K562 (cell line): ENCODE measurements around the gene NR1D2. TPM values are rescaled to one million over a fixed set of nuclear protein-coding genes. Genes with fewer than 3 reads are reported as not detected.
A peak's percentile ranks its signal among the peaks of the same experiment; 100 is the strongest.

Experiments used
- ATAC-seq: fragments of 200-7000 bp; cut with Tn5 transposase; 3 replicates; pipeline ENCODE4 v1.9.1; 2020; ENCODE audit warnings: moderate library complexity
- BruUV-seq: library from RNA; stranded (reverse); fragments of 400-500 nt; replicated peaks from 2 replicates; lab custom pipeline; 2021; lab: Mats Ljungman, UMichigan
- CTCF ChIA-PET: fragments of 300-600 bp; formaldehyde crosslinking; extraction: SDS; loops from one replicate; lab custom pipeline; 2021; ENCODE audit warnings: low intra/inter-chr PET ratio; lab: Yijun Ruan, JAX
- POLR2A ChIA-PET: fragments of 300-600, 350-650 bp; sonication (Branson Sonifier 250); formaldehyde crosslinking; extraction: SDS; loops from one replicate; lab custom pipeline; 2021; ENCODE audit warnings: antibody characterized with exemption, inconsistent platforms; lab: Yijun Ruan, JAX
- DNase-seq, 4 experiments: peaks; one replicate each; pipeline versions ENCODE4 v3.0.0 to v3.0.0-alpha.2; 2011 to 2018; ENCODE audit warnings: low spot score in 3 of 4, mixed read lengths in 3 of 4; ENCODE audit errors: extremely low read depth in 1 of 4
- FAIRE-seq: peaks from 2 replicates; lab custom pipeline; 2011; peaks lifted over from hg19 to GRCh38; lab: Jason Lieb, UNC
- H2AFZ ChIP-seq: 2 replicates; pipeline ENCODE4 v1.6.0; 2011; ENCODE audit warnings: low read depth, low read length, control low read depth, inconsistent platforms
- H3K27ac ChIP-seq: fragments of 200-600 bp; 3 replicates; pipeline ENCODE4 v1.8.0; 2011; ENCODE audit warnings: low read depth, mild to moderate bottlenecking, control low read depth, inconsistent platforms, low read length, moderate library complexity, mixed read lengths; ENCODE audit errors: extremely low read depth
- H3K27me3 ChIP-seq, 2 experiments: fragments of 300-600 bp in 1 of 2; 2 replicates in 1 of 2; 3 replicates in 1 of 2; pipeline versions ENCODE4 v1.6.0 to v1.8.0; 2011; ENCODE audit warnings: inconsistent platforms in 2 of 2, low read length in 2 of 2, mild to moderate bottlenecking in 1 of 2, mixed read lengths in 1 of 2, moderate library complexity in 1 of 2; ENCODE audit not compliant: control insufficient read depth in 2 of 2, insufficient read depth in 2 of 2
- H3K36me3 ChIP-seq: fragments of 300-600 bp; 3 replicates; pipeline ENCODE4 v1.8.0; 2011; ENCODE audit warnings: mild to moderate bottlenecking, low read length, inconsistent platforms; ENCODE audit not compliant: control insufficient read depth, insufficient read depth
- H3K4me1 ChIP-seq, 2 experiments: fragments of 200-600 bp in 1 of 2; replicated peaks in 1 of 2; 2 replicates in 1 of 2; 3 replicates in 1 of 2; pipeline versions ENCODE4 v1.5.1 to v1.8.0; 2011; ENCODE audit warnings: inconsistent platforms in 2 of 2, low read length in 2 of 2, mild to moderate bottlenecking in 1 of 2, mixed read lengths in 1 of 2, moderate library complexity in 1 of 2; ENCODE audit not compliant: control insufficient read depth in 2 of 2, insufficient read depth in 2 of 2
- H3K4me2 ChIP-seq: 2 replicates; pipeline ENCODE4 v1.6.1; 2011; ENCODE audit warnings: low read length, control low read depth, inconsistent platforms, mixed read lengths; ENCODE audit not compliant: insufficient read depth
- H3K4me3 ChIP-seq: fragments of 200-600 bp; sonication (generic), shearing (Covaris generic); 2 replicates; pipeline ENCODE4 v1.5.1; 2016; ENCODE audit warnings: control low read depth, inconsistent platforms
- H3K79me2 ChIP-seq: fragments of 200-600 bp; 3 replicates; pipeline ENCODE4 v1.8.0; 2011; ENCODE audit warnings: low read length, inconsistent platforms; ENCODE audit not compliant: control insufficient read depth, insufficient read depth
- H3K9ac ChIP-seq, 2 experiments: 2 replicates each; pipeline versions ENCODE4 v1.6.0 to v1.6.1; 2011; ENCODE audit warnings: low read depth in 2 of 2, low read length in 2 of 2, control low read depth in 1 of 2, inconsistent platforms in 1 of 2, mild to moderate bottlenecking in 1 of 2, mixed read lengths in 1 of 2; ENCODE audit not compliant: insufficient read depth in 1 of 2
- H3K9me1 ChIP-seq: one replicate; pipeline ENCODE4 v1.6.0; 2011; ENCODE audit warnings: inconsistent platforms, mild to moderate bottlenecking, low read length, moderate library complexity; ENCODE audit not compliant: control insufficient read depth, insufficient read depth
- H3K9me3 ChIP-seq: replicated peaks from 2 replicates; pipeline ENCODE4 v1.5.1; 2011; ENCODE audit warnings: low read depth, low read length, inconsistent platforms; ENCODE audit not compliant: control insufficient read depth, insufficient read depth
- H4K20me1 ChIP-seq: replicated peaks from 2 replicates; pipeline ENCODE4 v1.6.1; 2011; ENCODE audit warnings: low read length, inconsistent platforms, mixed read lengths; ENCODE audit not compliant: control insufficient read depth, insufficient read depth
- CEBPB ChIP-seq: fragments of 450-650 bp; IDR thresholded peaks from 2 replicates; pipeline ENCODE4 v1.6.1; 2016; ENCODE audit warnings: missing genetic modification characterization, missing compliant biosample characterization
- CEBPG ChIP-seq, 3 experiments: fragments of 200-800 bp in 1 of 3; sonication (Bioruptor generic) in 1 of 3; sonication (generic) in 1 of 3; formaldehyde crosslinking in 1 of 3; IDR thresholded peaks in 2 of 3; conservative IDR thresholded peaks in 1 of 3; 2 replicates each; pipeline versions ENCODE4 v1.6.1 to v1.8.0; 2016 to 2022; ENCODE audit warnings: missing compliant biosample characterization in 2 of 3, missing genetic modification characterization in 2 of 3, mild to moderate bottlenecking in 1 of 3, missing genetic modification reagents in 1 of 3
- KLF6 ChIP-seq: fragments of 250-450 bp; sonication (Bioruptor Pico); IDR thresholded peaks from 2 replicates; pipeline ENCODE4 v1.4.0; 2020; ENCODE audit warnings: mild to moderate bottlenecking, moderate library complexity, borderline replicate concordance
- RFX5 ChIP-seq: IDR thresholded peaks from 2 replicates; pipeline ENCODE4 v1.6.1; 2011; ENCODE audit warnings: low read depth, mild to moderate bottlenecking, improper control_type of control experiment, low read length
- ZNF436 ChIP-seq: fragments of 250-450, 450-650 bp; sonication (Bioruptor Pico); formaldehyde crosslinking; IDR thresholded peaks from 2 replicates; pipeline ENCODE4 v1.7.0; 2020; ENCODE audit warnings: mild to moderate bottlenecking
- WGBS: fragments of 100-300 bp; shearing (Covaris generic); methylation state at CpG from one replicate; pipeline ENCODE4 v1.1.6; 2016; ENCODE audit warnings: low coverage, mixed read lengths; ENCODE audit not compliant: insufficient coverage; ENCODE audit errors: missing lambda C conversion rate; 5-methylcytosine and 5-hydroxymethylcytosine counted together
- in situ Hi-C: fragments of 300-500 bp; cut with MboI; formaldehyde crosslinking; loops from 4 replicates; pipeline ENCODE4 v1.15.0; 2018; ENCODE audit warnings: inconsistent platforms, mixed read lengths
- intact Hi-C: fragments of 100-400 bp; cut with micrococcal nuclease; formaldehyde crosslinking; loops from 2 replicates; pipeline ENCODE4 v1.14.2; 2022
- polyA plus RNA-seq, 8 experiments: library from polyadenylated mRNA; depleted of rRNA in 4 of 8; stranded (reverse) in 5 of 8; unstranded in 3 of 8; fragments of >200 nt; fragmentation: Nextera tagmentation in 2 of 8; fragmentation: Illumina TruSeq in 1 of 8; extraction: Ambion mirVana in 2 of 8; extraction: Trizol in 1 of 8; gene quantifications; 2 replicates each; pipeline versions ENCODE4 v1.2.1 to v1.2.3, GENCODE V29; 2011 to 2014; ENCODE audit warnings: inconsistent platforms in 1 of 8, missing spikeins in 1 of 8
- total RNA-seq, 7 experiments: library from RNA; depleted of rRNA in 6 of 7; stranded (reverse); fragments of >200 nt in 6 of 7; fragmentation: Illumina TruSeq in 2 of 7; extraction: Trizol in 2 of 7; gene quantifications; 2 replicates each; pipeline versions ENCODE4 v1.2.1 to v1.2.3, GENCODE V29; 2011 to 2021; ENCODE audit warnings: low replicate concordance in 1 of 7
- TF ChIP-seq, protein P1 (sequence below): fragments of 450-650 bp; formaldehyde crosslinking; IDR thresholded peaks from 2 replicates; pipeline ENCODE4 v1.4.0; 2022; ENCODE audit warnings: missing genetic modification characterization

NR1D2 gene
- total and polyA plus RNA-seq, 9 of the 15 experiments (the other 6 are each of a cell fraction or from before 2014, with no cell fraction given) = 1.2 to 5.5 (median 2.9) TPM

DNA sequence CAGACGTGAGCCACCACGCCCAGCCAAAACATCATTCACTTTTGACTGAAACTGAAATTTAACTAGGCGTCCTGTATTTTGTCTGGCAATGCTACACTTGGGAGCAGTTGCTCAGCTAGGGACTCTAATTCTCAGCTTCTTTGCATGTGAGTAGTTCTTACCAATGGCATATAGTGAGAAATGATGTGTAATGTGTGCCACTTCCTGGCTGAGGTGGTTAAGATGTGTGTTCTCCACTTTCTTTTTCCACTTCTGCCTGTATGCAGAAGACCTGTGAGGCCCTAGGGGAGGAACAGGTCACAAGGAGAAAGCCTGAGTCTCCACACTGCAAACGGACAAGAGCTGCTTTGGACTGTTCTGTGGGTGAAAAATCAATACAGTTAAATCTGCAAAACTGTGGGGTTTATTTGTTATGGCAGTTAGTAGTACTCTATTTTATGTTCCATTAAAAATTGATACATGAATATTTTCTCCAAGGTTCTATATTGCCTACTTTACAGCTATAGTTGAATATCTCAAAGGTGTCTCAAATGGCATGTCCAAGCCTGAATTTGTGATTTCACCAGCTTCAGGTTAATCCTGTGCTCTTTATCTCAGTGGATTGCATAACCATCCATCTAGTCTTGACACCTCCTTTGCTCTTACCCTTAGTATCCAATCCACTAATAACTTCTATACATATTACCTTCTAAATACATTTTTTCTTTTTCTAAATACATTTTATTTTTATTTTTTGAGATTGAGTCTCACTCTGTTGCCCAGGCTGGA is 59.3 kb downstream of the NR1D2 start:
- in situ Hi-C loops = no loop called here

More for the DNA sequence above, 59.3 kb downstream of the NR1D2 start:
- Histone ChIP-seq H3K4me2 (no peak overlapping the region), H2AFZ (no peak overlapping the region), H3K79me2 (no peaks in the 10 kb centered on the region), H3K9me3 (no peaks in the 10 kb centered on the region), H4K20me1 (no peaks in the 10 kb centered on the region), H3K36me3 (no peaks in the 10 kb centered on the region), H3K27ac (no peak overlapping the region), H3K4me1 (no peaks in the 10 kb centered on the region), H3K9ac (no peak overlapping the region), H3K9me1 (no peaks in the 10 kb centered on the region), H3K27me3 (peaks cover 10 to 13% of the 10 kb centered on the region in 2 experiments; a peak in 3 of 5 replicates), H3K4me3 (no peak overlapping the region)
- intact Hi-C loops = no loop called here
- DNase-seq (no peak), FAIRE-seq (no peak), ATAC-seq (no peak)
- 1% methylated on average over 4 of the region's 4 CpGs for WGBS
- ChIA-PET POLR2A (no interaction called here), CTCF (no interaction called here)
- no peak for TF ChIP-seq CEBPG (CRISPR knock-in tag; IDR thresholded peaks at IDR 0.05)
- 0 out of 4 replicates have a peak, but pooled peaks of 1 of the 2 experiments have one; percentile 15 for TF ChIP-seq CEBPG (tag; conservative IDR thresholded peaks at IDR 0.05 in 1 of 2, IDR thresholded peaks at IDR 0.05 in 1 of 2)
- no peak for TF ChIP-seq ZNF436 (CRISPR knock-in tag)
- TF ChIP-seq RFX5 = no peak
- TF ChIP-seq KLF6 (CRISPR knock-in tag) = no peak
- peak; percentile 32; the same call in 1 of the 2 replicates for TF ChIP-seq CEBPB (tag)
- TF ChIP-seq, protein P1, sequence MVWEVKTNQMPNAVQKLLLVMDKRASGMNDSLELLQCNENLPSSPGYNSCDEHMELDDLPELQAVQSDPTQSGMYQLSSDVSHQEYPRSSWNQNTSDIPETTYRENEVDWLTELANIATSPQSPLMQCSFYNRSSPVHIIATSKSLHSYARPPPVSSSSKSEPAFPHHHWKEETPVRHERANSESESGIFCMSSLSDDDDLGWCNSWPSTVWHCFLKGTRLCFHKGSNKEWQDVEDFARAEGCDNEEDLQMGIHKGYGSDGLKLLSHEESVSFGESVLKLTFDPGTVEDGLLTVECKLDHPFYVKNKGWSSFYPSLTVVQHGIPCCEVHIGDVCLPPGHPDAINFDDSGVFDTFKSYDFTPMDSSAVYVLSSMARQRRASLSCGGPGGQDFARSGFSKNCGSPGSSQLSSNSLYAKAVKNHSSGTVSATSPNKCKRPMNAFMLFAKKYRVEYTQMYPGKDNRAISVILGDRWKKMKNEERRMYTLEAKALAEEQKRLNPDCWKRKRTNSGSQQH (CRISPR knock-in tag) = no peak
- BruUV-seq = no TSS peak
